Epithelial cell of esophagus (primary cell): Measurements from ENCODE around the gene UBA7.
"Not testable (repeated sequence)": the region's sequence is repeated elsewhere in the genome, so short reads cannot be mapped to it uniquely, and the experiment has no call there.

Experiments
- DNase-seq: peaks from one replicate; pipeline ENCODE4 v3.0.0; 2010; ENCODE audit warnings: low read depth
- H3K4me3 ChIP-seq: 2 replicates; pipeline ENCODE4 v1.5.1; 2011; ENCODE audit warnings: mild to moderate bottlenecking, low read length, control low read depth
- CTCF ChIP-seq: IDR thresholded peaks from 2 replicates; pipeline ENCODE4 v1.5.1; 2011; ENCODE audit warnings: low read depth, mild to moderate bottlenecking, low read length, control low read depth, inconsistent platforms; ENCODE audit not compliant: insufficient read depth; ENCODE audit errors: missing control alignments

The UBA7 gene

GRCh38 chr3:49831341-49831740 is 17.6 kb upstream of the UBA7 start:
- no peak for TF ChIP-seq CTCF
- H3K4me3 ChIP-seq: no peak overlapping the region
- DNase-seq: no peak

- TF ChIP-seq CTCF: no peak
- no peak for DNase-seq
Observed at GRCh38 chr3:49826016-49826415, 12.3 kb upstream of the UBA7 start.

GRCh38 chr3:49823131-49823530 is 9.4 kb upstream of the UBA7 start:
- not testable (repeated sequence) for DNase-seq, H3K4me3 ChIP-seq

More at GRCh38 chr3:49826016-49826415, 12.3 kb upstream of the UBA7 start:
- no peak overlapping the region for H3K4me3 ChIP-seq

GRCh38 chr3:49812916-49813496 is 747 bp downstream of the UBA7 start:
- DNase-seq: no peak
- TF ChIP-seq CTCF: no peak
- H3K4me3 ChIP-seq: no peak overlapping the region

- no peak overlapping the region for H3K4me3 ChIP-seq
- TF ChIP-seq CTCF: no peak
- peak; percentile 69 for DNase-seq
Observed at GRCh38 chr3:49807431-49808114, 6.2 kb downstream of the UBA7 start.

GRCh38 chr3:49806850-49807249 is 6.9 kb downstream of the UBA7 start:
- no peak for DNase-seq
- no peak overlapping the region for H3K4me3 ChIP-seq
- no peak for TF ChIP-seq CTCF

GRCh38 chr3:49805897-49806701 is 7.7 kb downstream of the UBA7 start:
- DNase-seq: no peak
- no peak for TF ChIP-seq CTCF
- H3K4me3 ChIP-seq: no peak overlapping the region
